GM19240 (cell line): ENCODE measurements around the gene PYGM.
A peak's percentile ranks its signal among the peaks of the same experiment; 100 is the strongest.

ENCODE experiments used
- DNase-seq: peaks from one replicate; pipeline ENCODE4 v3.0.0; 2011; ENCODE audit warnings: low spot score; ENCODE audit not compliant: insufficient read length

The PYGM gene

GRCh38 chr11:64791781-64792291, 32.1 kb upstream of the PYGM start:
- no peak for DNase-seq

GRCh38 chr11:64790205-64791095, 30.7 kb upstream of the PYGM start:
- no peak for DNase-seq

GRCh38 chr11:64789331-64790204, 29.8 kb upstream of the PYGM start:
- DNase-seq: no peak

- DNase-seq: no peak
These were observed 28.8 kb upstream of the PYGM start for GRCh38 chr11:64788321-64789215.

- DNase-seq: peak; percentile 77
These were observed 27.9 kb upstream of the PYGM start for GRCh38 chr11:64787526-64788320.

- no peak for DNase-seq
These were observed 26.5 kb upstream of the PYGM start for GRCh38 chr11:64786308-64786707.

- no peak for DNase-seq
These were observed 25.2 kb upstream of the PYGM start for GRCh38 chr11:64784813-64785581.

- DNase-seq: peak; percentile 91
These were observed 18.9 kb upstream of the PYGM start, which contains the start of gene SF1 for GRCh38 chr11:64778473-64779298. SF1 (minus strand) TSS chr11:64778542; CDS start chr11:64778392, 150 bp downstream.

- DNase-seq: no peak
These were observed 18.4 kb upstream of the PYGM start for GRCh38 chr11:64778223-64778472.

- DNase-seq: peak; percentile 76
These were observed 17.9 kb upstream of the PYGM start for GRCh38 chr11:64777449-64778222.

GRCh38 chr11:64776875-64777274, 17.1 kb upstream of the PYGM start:
- DNase-seq: no peak

- DNase-seq: no peak
These were observed 16.7 kb upstream of the PYGM start for GRCh38 chr11:64776425-64776824.

- no peak for DNase-seq
These were observed 14.4 kb upstream of the PYGM start for GRCh38 chr11:64774144-64774543.

- no peak for DNase-seq
These were observed 12.7 kb upstream of the PYGM start for GRCh38 chr11:64772303-64773018.

GRCh38 chr11:64771861-64772260, 12.1 kb upstream of the PYGM start:
- DNase-seq: no peak

GRCh38 chr11:64770120-64770519, 10.3 kb upstream of the PYGM start:
- DNase-seq: no peak

GRCh38 chr11:64769283-64769682, 9.5 kb upstream of the PYGM start:
- no peak for DNase-seq
